Heart left ventricle (tissue), 13 donors: Measurements from ENCODE around the gene RAB6A.

Experiments used
- POLR2A ChIP-seq, 2 donors: fragments of 450-650 bp; IDR thresholded peaks; one replicate each; pipeline ENCODE4 v1.6.1; 2017; ENCODE audit warnings: antibody characterized with exemption in 2 of 2, mild to moderate bottlenecking in 2 of 2, moderate library complexity in 2 of 2
- TF ChIP-seq, protein P1 (sequence below), 12 donors: fragments of 200-600 bp; sonication (generic) in 4 of 12; IDR thresholded peaks; one replicate each; pipeline versions ENCODE4 v1.5.0 to v1.8.0; 2018 to 2022; ENCODE audit warnings: antibody characterized with exemption in 12 of 12, mild to moderate bottlenecking in 5 of 12
- donor health status: ischemic (EF 13 %, LVEDD 7.1; RV severe dilation, severe dysfunction).
- donor health status: DM: no; HTN: yes; CAD: no.
- donor health status: DM: no; HTN: no; CAD: no.
- donor health status: ischemic (EF 25% LVEDD 6.9; RV normal size, moderate dysfunction).
- donor health status: ischemic (EF 25% LVEDD 5.7; RV mildly dilated, moderate dysfunction).
- donor health status: ischemic (EF 35%, LVEDD 5.7; RV mildly dilated, moderate dysfunction).
- donor health status: nonischemic (EF 11% LVEDD 7.7; RV severe dilation, severe dysfunction).
- donor health status: DM: yes; HTN: yes; CAD: no.
- donor health status: PGD.
- donor health status: ischemic (EF 29% LVEDD 5.4; RV normal size, mild dysfunction).
- donor health status: nonischemic (EF 23%, LVEDD 6.1; RV moderate dilation, normal function).

- TF ChIP-seq, protein P1, sequence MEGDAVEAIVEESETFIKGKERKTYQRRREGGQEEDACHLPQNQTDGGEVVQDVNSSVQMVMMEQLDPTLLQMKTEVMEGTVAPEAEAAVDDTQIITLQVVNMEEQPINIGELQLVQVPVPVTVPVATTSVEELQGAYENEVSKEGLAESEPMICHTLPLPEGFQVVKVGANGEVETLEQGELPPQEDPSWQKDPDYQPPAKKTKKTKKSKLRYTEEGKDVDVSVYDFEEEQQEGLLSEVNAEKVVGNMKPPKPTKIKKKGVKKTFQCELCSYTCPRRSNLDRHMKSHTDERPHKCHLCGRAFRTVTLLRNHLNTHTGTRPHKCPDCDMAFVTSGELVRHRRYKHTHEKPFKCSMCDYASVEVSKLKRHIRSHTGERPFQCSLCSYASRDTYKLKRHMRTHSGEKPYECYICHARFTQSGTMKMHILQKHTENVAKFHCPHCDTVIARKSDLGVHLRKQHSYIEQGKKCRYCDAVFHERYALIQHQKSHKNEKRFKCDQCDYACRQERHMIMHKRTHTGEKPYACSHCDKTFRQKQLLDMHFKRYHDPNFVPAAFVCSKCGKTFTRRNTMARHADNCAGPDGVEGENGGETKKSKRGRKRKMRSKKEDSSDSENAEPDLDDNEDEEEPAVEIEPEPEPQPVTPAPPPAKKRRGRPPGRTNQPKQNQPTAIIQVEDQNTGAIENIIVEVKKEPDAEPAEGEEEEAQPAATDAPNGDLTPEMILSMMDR (IDR thresholded peaks at IDR 0.05), result no peak
- TF ChIP-seq POLR2A (IDR thresholded peaks at IDR 0.05), result no peak
Measured at GRCh38 chr11:73760135-73760678, 667 bp downstream of the RAB6A start.
